ENCODE results near the gene PCSK4. TPM values are rescaled to one million over a fixed set of nuclear protein-coding genes. Genes with fewer than 3 reads are reported as not detected.

PCSK4 gene
- total and polyA plus RNA-seq, 7 donors, result 0.99 to 5.0 (median 3.1) TPM; not detected in 1

- Histone ChIP-seq H3K9me3 (no peaks in the 10 kb centered on the region), H3K27ac (no peak overlapping the region), H3K27me3 (peaks cover 83 to 100% (median 98%) of the 10 kb centered on the region in 3 donors), H3K36me3 (no peaks in the 10 kb centered on the region), H3K4me1 (peaks cover 0 to 40% (median 32%) of the 10 kb centered on the region in 4 donors), H3K4me3 (no peak overlapping the region)
- no peak for DNase-seq
- no peak for TF ChIP-seq POLR2AphosphoS5 (IDR thresholded peaks at IDR 0.05)
- TF ChIP-seq EP300 (IDR thresholded peaks at IDR 0.05), result no peak
- no peak for TF ChIP-seq POLR2A (IDR thresholded peaks at IDR 0.05)
- TF ChIP-seq, protein P1, sequence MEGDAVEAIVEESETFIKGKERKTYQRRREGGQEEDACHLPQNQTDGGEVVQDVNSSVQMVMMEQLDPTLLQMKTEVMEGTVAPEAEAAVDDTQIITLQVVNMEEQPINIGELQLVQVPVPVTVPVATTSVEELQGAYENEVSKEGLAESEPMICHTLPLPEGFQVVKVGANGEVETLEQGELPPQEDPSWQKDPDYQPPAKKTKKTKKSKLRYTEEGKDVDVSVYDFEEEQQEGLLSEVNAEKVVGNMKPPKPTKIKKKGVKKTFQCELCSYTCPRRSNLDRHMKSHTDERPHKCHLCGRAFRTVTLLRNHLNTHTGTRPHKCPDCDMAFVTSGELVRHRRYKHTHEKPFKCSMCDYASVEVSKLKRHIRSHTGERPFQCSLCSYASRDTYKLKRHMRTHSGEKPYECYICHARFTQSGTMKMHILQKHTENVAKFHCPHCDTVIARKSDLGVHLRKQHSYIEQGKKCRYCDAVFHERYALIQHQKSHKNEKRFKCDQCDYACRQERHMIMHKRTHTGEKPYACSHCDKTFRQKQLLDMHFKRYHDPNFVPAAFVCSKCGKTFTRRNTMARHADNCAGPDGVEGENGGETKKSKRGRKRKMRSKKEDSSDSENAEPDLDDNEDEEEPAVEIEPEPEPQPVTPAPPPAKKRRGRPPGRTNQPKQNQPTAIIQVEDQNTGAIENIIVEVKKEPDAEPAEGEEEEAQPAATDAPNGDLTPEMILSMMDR (IDR thresholded peaks at IDR 0.05), result no peak
- 51 to 58% methylated on average over 22 of the region's 22 CpGs for WGBS, 2 donors
- intact Hi-C loops (cut with DNase I), result loop anchor here (10.0 kb wide), 1 partner anchor 314 kb away; no protein-coding TSS in a partner anchor
Observed at GRCh38 chr19:1450735-1451731, 39.1 kb downstream of the PCSK4 start.

DNA sequence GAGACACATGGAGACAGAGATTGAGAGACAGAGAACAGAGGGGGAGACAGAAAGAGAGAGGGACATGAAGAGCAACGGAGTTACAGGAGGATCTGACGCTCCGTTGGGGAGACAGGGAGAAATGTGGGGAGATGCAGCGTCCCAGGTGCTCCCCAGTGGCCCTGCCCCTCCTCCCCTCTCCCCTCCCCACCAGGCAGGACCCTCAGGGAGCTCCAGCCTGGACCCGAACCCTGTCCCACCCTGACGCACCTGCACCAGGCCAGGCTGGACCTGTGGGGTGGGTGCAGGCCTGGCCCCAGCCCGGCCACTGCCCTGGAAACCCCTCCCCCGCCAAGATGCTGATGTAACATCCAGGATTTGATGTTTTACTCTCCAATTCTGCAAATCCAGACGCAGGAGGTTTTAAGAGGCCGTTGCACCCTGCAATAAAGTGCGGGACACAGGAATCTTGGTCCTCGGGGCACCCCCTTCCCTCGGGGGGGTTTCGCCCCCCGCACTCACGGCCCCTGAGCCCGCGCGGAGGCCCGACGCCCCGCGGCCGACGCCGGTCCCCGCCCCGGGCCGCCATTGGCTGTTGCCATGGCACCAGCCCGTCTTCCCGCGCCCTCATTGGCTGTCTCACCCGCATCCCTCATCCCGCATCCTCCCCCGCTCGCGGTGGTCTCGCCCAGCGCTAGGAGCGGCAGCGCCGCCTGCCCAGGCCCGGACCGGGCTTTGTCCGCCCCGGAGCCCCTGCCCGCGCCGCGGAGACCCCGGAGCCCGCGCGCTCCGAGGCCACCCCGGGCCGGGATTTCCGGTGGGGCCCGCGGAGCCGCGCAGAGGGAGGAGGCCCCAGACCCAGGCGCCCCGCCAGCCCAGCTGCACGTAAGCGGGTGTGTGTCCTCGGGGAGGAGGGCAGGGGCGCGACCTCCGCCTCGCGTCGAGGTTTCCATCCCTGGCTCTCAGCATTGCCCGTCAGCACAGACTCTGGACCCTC, 40.4 kb downstream of the PCSK4 start, which contains the start of gene APC2:
APC2 (plus strand) TSS at position 655 of the 976 bp plus-strand sequence. CDS start 2,881 bp downstream, outside the sequence.
- peaks cover 79 to 98% (median 94%) of the 10 kb centered on the region in 3 donors for H3K27me3 ChIP-seq
- DNase-seq, result no peak
- peaks cover 0 to 41% (median 37%) of the 10 kb centered on the region in 4 donors for H3K4me1 ChIP-seq
- no peaks in the 10 kb centered on the region for H3K36me3 ChIP-seq
- TF ChIP-seq, protein P1 (IDR thresholded peaks at IDR 0.05), result no peak
- no peak for TF ChIP-seq EP300 (IDR thresholded peaks at IDR 0.05)
- TF ChIP-seq POLR2A (IDR thresholded peaks at IDR 0.05), result no peak
- TF ChIP-seq POLR2AphosphoS5 (IDR thresholded peaks at IDR 0.05), result no peak
- no peak within 1 kb of the TSS for H3K4me3 ChIP-seq
- 5 to 11% methylated on average over 74 of the region's 74 CpGs for WGBS, 2 donors
- intact Hi-C loops (cut with DNase I), result loop anchor here (5.0 to 10.0 kb wide), 2 partner anchors 58 to 315 kb away; no protein-coding TSS in a partner anchor
- no peaks in the 10 kb centered on the region for H3K9me3 ChIP-seq
- no peak within 1 kb of the TSS for H3K27ac ChIP-seq

GRCh38 chr19:1447944-1448343, 42.2 kb downstream of the PCSK4 start:
- no peak overlapping the region for H3K4me3 ChIP-seq
- TF ChIP-seq POLR2AphosphoS5 (IDR thresholded peaks at IDR 0.05), result no peak
- H3K27me3 ChIP-seq, result peaks cover 68 to 80% (median 77%) of the 10 kb centered on the region in 3 donors
- no peaks in the 10 kb centered on the region for H3K9me3 ChIP-seq
- H3K4me1 ChIP-seq, result peaks cover 0 to 33% (median 29%) of the 10 kb centered on the region in 4 donors
- 70 to 85% methylated on average over 9 of the region's 9 CpGs for WGBS, 2 donors
- intact Hi-C loops (cut with DNase I), result loop anchor here (5.0 kb wide), 1 partner anchor 59 kb away; no protein-coding TSS in a partner anchor
- DNase-seq, result no peak
- no peak overlapping the region for H3K27ac ChIP-seq
- peaks cover 0 to under 1% (median 0%) of the 10 kb centered on the region in 4 donors for H3K36me3 ChIP-seq

DNA sequence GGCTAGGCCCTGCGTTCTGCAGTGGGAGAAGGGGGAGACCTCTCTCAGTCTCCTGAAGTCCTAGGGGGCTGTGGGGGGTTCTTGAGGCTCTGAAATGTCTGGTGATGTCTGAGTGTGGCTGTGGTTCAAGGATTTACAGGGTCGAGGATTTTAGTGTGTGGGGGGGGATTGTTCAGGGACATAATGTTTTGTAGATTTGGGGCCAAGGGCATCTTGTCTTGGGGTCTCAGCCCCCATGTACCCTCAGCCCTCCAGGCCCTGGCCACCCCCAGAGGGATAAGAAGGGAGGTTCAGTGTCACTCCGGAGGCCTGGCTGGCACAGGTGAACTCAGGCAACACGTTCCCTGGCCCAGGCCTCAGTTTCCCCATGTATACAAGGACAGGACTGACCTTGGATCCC, 42.6 kb downstream of the PCSK4 start:
- intact Hi-C loops (cut with DNase I), result loop anchor here (5.0 kb wide), 1 partner anchor 60 kb away; no protein-coding TSS in a partner anchor
- H3K4me3 ChIP-seq, result no peak overlapping the region
- DNase-seq, result no peak
- TF ChIP-seq POLR2A (IDR thresholded peaks at IDR 0.05) (no peak), POLR2AphosphoS5 (IDR thresholded peaks at IDR 0.05) (no peak), EP300 (IDR thresholded peaks at IDR 0.05) (no peak)
- TF ChIP-seq, protein P1 (IDR thresholded peaks at IDR 0.05), result no peak
- H3K36me3 ChIP-seq, result peaks cover 0 to 5% (median 0%) of the 10 kb centered on the region in 4 donors
- H3K9me3 ChIP-seq, result no peaks in the 10 kb centered on the region
- 13 to 25% methylated on average over 4 of the region's 4 CpGs for WGBS, 2 donors
- no peak overlapping the region for H3K27ac ChIP-seq
- peaks cover 64 to 76% (median 72%) of the 10 kb centered on the region in 3 donors for H3K27me3 ChIP-seq
- peaks cover 0 to 32% (median 26%) of the 10 kb centered on the region in 4 donors for H3K4me1 ChIP-seq

All from sigmoid colon (tissue), 7 donors.